Right lobe of liver (tissue), 6 donors: ENCODE results near the gene ADGRG6. TPM values are rescaled to one million over a fixed set of nuclear protein-coding genes. Genes with fewer than 3 reads are reported as not detected.

Experiments
- ATAC-seq, 4 donors: fragments of 200-7000 bp; cut with Tn5 transposase; one replicate each; pipeline ENCODE4 v1.9.1; 2020; ENCODE audit warnings: mild to moderate bottlenecking in 4 of 4, moderate library complexity in 4 of 4
- DNase-seq, 3 donors: peaks; one replicate each; pipeline ENCODE4 v3.0.0-alpha.2; 2020
- H3K27ac ChIP-seq, 3 donors: fragments of 200-600 bp; one replicate each; pipeline ENCODE4 v1.8.0; 2022
- H3K27me3 ChIP-seq, 2 donors: fragments of 200-600 bp; one replicate each; pipeline ENCODE4 v1.8.0; 2022
- H3K36me3 ChIP-seq, 4 donors: fragments of 200-600 bp; sonication (generic) in 1 of 4; one replicate each; pipeline versions ENCODE4 v1.5.1 to v1.8.0; 2017 to 2022; ENCODE audit warnings: control low read depth in 1 of 4
- H3K4me1 ChIP-seq, 4 donors: fragments of 200-600 bp; sonication (generic) in 1 of 4; one replicate each; pipeline versions ENCODE4 v1.5.1 to v1.8.0; 2017 to 2022; ENCODE audit warnings: control low read depth in 1 of 4
- H3K4me3 ChIP-seq, 3 donors: fragments of 200-600 bp; one replicate each; pipeline ENCODE4 v1.8.0; 2022
- H3K9me3 ChIP-seq, 4 donors: fragments of 200-600 bp; sonication (generic) in 1 of 4; one replicate each; pipeline versions ENCODE4 v1.5.1 to v1.8.0; 2017 to 2022; ENCODE audit warnings: control low read depth in 1 of 4
- POLR2A ChIP-seq: fragments of 450-650 bp; IDR thresholded peaks from one replicate; pipeline ENCODE4 v1.6.1; 2017; ENCODE audit warnings: antibody characterized with exemption, mild to moderate bottlenecking
- WGBS: methylation state at CpG from one replicate; pipeline ENCODE4 v1.1.6; 2018; ENCODE audit warnings: low coverage, low lambda C conversion rate; ENCODE audit not compliant: insufficient coverage; ENCODE audit errors: missing lambda C conversion rate; 5-methylcytosine and 5-hydroxymethylcytosine counted together
- intact Hi-C, 2 donors: fragments of 100-400 bp; cut with DNase I; formaldehyde crosslinking; loops; one replicate each; pipeline versions ENCODE4 v1.11.2 to v1.14.1; 2022
- total RNA-seq, 6 experiments: library from RNA; depleted of rRNA in 2 of 6; stranded (reverse); fragments of >200 nt in 2 of 6; fragmentation: NEBNext Ultra II Directional in 3 of 6; extraction: Animal tissue kit (Norgen Biotek cat#: 25700) in 3 of 6; gene quantifications; one replicate each; pipeline versions ENCODE4 v1.1.0 to v1.2.4, GENCODE V29; 2016 to 2023
- TF ChIP-seq, protein P1 (sequence below), 4 donors: fragments of 200-600 bp in 3 of 4; fragments of 450-650 bp in 1 of 4; IDR thresholded peaks; one replicate each; pipeline versions ENCODE4 v1.5.1 to v1.8.0; 2016 to 2022; ENCODE audit warnings: antibody characterized with exemption in 4 of 4, mild to moderate bottlenecking in 2 of 4
- donor health status: DM: no; HTN: yes; CAD: no.
- donor health status: DM: no; HTN: no; CAD: no.
- donor health status: DM: no; HTN: no; CAD: no.
- donor health status: DM: no; HTN: yes; CAD: no.
- donor health status: DM: no; HTN: yes; CAD: no.

Gene ADGRG6
- total RNA-seq, 6 experiments from 2014 or later = 49.6 to 114 (median 94.6) TPM

DNA sequence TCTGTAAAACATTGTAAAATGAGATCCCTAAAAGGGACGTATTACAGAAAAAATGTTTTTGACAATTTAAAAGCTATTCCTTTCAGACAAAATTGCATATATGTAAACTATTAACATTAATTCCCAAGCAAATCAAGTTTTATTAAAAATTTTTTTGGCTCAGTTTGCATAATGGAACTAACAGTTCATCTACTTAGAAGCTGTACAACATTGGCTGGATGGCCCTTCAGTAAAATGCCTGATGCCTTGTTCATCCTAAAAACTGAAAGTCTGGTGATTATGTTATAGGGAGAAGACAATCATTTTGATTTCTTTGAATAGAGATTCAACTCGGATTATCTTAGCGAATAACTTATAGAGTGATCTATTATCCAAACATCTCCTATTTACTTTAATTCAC is 52.8 kb downstream of the ADGRG6 start:
- 80% methylated on average over 3 of the region's 3 CpGs for WGBS

DNA sequence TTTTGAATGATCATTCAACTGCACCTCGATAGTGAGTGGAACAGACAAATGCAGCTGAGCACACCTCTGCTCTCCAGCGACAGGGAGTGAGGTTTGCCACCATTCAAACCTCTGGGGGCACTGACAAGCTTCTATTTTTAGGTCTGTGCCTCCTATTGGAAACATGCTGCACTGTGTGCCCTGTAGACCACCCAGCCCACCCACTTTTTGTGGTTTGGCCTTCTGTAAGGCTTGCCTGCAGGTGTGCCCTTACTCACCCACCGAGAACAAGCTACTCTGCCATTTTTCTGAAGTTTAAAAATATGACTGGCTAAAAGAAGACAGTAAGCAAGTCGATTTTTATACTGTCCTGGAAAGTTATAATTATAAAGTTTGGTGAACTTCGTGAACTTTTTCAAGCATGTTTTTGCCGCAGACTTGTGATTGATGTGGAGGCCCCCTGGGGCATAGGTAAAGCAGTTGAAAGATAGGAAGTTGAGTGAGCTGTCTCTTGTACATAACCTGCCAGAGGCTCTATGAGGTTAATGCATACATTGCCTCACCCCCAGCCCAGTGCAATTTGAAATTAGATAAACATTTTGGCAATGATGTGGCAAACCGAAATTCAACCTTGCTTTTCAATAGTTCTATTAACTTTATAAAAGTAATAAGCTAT is 53.8 kb downstream of the ADGRG6 start:
- no peaks in the 10 kb centered on the region for H3K36me3 ChIP-seq
- no peaks in the 10 kb centered on the region for H3K27me3 ChIP-seq
- WGBS = 60% methylated on average over 6 of the region's 7 CpGs
- TF ChIP-seq POLR2A = no peak
- TF ChIP-seq, protein P1, sequence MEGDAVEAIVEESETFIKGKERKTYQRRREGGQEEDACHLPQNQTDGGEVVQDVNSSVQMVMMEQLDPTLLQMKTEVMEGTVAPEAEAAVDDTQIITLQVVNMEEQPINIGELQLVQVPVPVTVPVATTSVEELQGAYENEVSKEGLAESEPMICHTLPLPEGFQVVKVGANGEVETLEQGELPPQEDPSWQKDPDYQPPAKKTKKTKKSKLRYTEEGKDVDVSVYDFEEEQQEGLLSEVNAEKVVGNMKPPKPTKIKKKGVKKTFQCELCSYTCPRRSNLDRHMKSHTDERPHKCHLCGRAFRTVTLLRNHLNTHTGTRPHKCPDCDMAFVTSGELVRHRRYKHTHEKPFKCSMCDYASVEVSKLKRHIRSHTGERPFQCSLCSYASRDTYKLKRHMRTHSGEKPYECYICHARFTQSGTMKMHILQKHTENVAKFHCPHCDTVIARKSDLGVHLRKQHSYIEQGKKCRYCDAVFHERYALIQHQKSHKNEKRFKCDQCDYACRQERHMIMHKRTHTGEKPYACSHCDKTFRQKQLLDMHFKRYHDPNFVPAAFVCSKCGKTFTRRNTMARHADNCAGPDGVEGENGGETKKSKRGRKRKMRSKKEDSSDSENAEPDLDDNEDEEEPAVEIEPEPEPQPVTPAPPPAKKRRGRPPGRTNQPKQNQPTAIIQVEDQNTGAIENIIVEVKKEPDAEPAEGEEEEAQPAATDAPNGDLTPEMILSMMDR (IDR thresholded peaks at IDR 0.05) = no peak
- no peak overlapping the region for H3K4me3 ChIP-seq
- H3K4me1 ChIP-seq = peaks cover 0 to 5% (median 2%) of the 10 kb centered on the region in 4 donors
- DNase-seq (no peak), ATAC-seq (no peak)
- no peak overlapping the region for H3K27ac ChIP-seq
- no peaks in the 10 kb centered on the region for H3K9me3 ChIP-seq
- intact Hi-C loops = no loop called here

More for the DNA sequence above, 52.8 kb downstream of the ADGRG6 start:
- no peak overlapping the region for H3K27ac ChIP-seq
- no peaks in the 10 kb centered on the region for H3K9me3 ChIP-seq
- no peak overlapping the region for H3K4me3 ChIP-seq
- no peaks in the 10 kb centered on the region for H3K36me3 ChIP-seq
- intact Hi-C loops = no loop called here
- H3K27me3 ChIP-seq = no peaks in the 10 kb centered on the region
- no peak for TF ChIP-seq POLR2A
- TF ChIP-seq, protein P1 (IDR thresholded peaks at IDR 0.05) = no peak
- peaks cover 0 to 9% (median 2%) of the 10 kb centered on the region in 4 donors for H3K4me1 ChIP-seq
- no peak for DNase-seq
- no peak for ATAC-seq

DNA sequence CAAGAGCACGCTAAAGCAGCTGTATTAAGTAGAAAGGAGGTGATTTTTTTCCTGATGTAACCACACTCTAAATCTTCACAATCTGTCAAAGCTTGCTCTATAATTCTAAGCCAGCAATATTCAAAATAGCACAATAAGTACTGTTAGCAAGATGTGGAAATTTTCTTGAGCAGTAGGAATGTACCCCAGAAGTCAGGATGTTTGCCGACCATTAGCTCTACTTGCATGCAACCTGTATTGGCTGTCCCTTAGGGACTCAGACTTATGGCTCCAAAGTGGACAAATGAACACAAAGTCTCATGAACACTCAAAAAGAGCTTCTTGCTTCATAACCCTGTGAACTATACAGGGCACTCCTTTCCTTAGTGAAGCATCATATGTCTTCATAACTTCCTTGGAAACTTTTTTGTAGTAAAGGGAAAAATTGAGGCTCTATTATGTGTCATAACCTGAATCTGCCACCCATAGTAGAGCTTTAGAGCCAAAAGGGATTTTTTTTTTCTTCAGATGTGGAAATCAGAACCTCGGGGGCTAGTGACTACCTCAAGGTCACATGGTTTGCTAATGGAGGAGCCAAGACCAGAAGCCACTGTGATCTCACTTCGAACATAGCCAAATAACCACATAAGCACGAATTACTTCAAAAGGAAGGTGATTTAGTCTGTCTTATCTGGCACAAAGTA is 54.5 kb downstream of the ADGRG6 start:
- no peak overlapping the region for H3K4me3 ChIP-seq
- 60% methylated on average over 5 of the region's 5 CpGs for WGBS
- no peak overlapping the region for H3K27ac ChIP-seq
- H3K27me3 ChIP-seq = no peaks in the 10 kb centered on the region
- no peak for ATAC-seq
- H3K36me3 ChIP-seq = no peaks in the 10 kb centered on the region
- H3K4me1 ChIP-seq = peaks cover 0 to 12% (median 3%) of the 10 kb centered on the region in 4 donors
- intact Hi-C loops = no loop called here
- TF ChIP-seq POLR2A = no peak
- H3K9me3 ChIP-seq = no peaks in the 10 kb centered on the region
- DNase-seq = no peak

DNA sequence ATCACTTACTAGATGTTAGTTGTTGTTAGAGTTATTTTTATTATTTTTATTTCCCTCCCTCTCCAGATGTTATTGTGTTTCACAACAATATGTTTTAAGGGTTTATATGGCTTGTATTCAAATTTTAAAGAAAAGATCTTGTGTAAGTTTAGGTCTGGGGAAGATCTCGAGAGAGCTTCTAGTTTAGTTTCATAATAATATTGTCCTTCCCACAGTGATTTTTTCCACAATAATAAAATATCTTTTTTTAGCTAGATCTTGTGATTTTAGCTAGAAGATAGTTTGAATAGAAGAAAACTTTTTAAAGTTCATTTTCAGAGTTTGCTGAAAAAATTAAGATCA is 55.0 kb downstream of the ADGRG6 start:
- Histone ChIP-seq H3K9me3 (no peaks in the 10 kb centered on the region), H3K27ac (no peak overlapping the region), H3K4me3 (no peak overlapping the region), H3K4me1 (peaks cover 0 to 17% (median 5%) of the 10 kb centered on the region in 4 donors), H3K36me3 (no peaks in the 10 kb centered on the region), H3K27me3 (no peaks in the 10 kb centered on the region)
- TF ChIP-seq, protein P1 (IDR thresholded peaks at IDR 0.05) = no peak
- no peak for TF ChIP-seq POLR2A
- WGBS = 83% methylated on average over 1 of the region's 1 CpG
- intact Hi-C loops = no loop called here
- ATAC-seq (no peak), DNase-seq (no peak)

DNA sequence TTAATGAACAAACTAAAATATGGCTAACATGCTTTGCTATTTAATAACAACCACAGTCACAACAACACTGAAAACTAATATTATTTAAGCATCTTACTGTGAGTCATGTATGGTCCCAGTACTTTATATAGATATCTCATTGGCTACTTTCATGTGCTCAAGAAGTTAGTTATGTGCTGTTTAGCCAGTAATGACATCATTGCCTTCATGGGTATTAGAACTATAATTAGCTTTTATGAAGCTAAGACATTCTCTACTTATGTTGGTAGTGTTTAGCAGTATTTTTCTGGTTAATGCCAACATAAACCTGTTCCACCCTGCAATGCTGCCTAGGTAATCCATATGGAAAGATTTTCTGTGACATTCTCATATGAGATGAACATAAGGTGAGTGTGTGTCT is 56.1 kb downstream of the ADGRG6 start:
- H3K4me1 ChIP-seq = peaks cover 0 to 17% (median 6%) of the 10 kb centered on the region in 4 donors

More for the DNA sequence above, 56.1 kb downstream of the ADGRG6 start:
- ATAC-seq = no peak
- intact Hi-C loops = no loop called here
- Histone ChIP-seq H3K4me3 (no peak overlapping the region), H3K9me3 (no peaks in the 10 kb centered on the region), H3K27ac (no peak overlapping the region), H3K27me3 (no peaks in the 10 kb centered on the region), H3K36me3 (no peaks in the 10 kb centered on the region)
- no peak for DNase-seq
- no peak for TF ChIP-seq POLR2A
- TF ChIP-seq, protein P1 (IDR thresholded peaks at IDR 0.05) = no peak
